SK-N-SH (cell line): ENCODE data around the gene VTN. TPM values are rescaled to one million over a fixed set of nuclear protein-coding genes. Genes with fewer than 3 reads are reported as not detected.

Experiments
- CTCF ChIA-PET: fragments of 300-600, 350-600 bp; formaldehyde crosslinking; extraction: SDS; loops from one replicate; lab custom pipeline; 2021; lab: Yijun Ruan, JAX
- POLR2A ChIA-PET: fragments of 350-600 bp; sonication (Branson Sonifier 250); formaldehyde crosslinking; extraction: SDS; loops from one replicate; lab custom pipeline; 2020; ENCODE audit warnings: antibody characterized with exemption, inconsistent platforms; lab: Yijun Ruan, JAX
- DNase-seq: peaks from one replicate; pipeline ENCODE4 v3.0.0; 2012
- H2AFZ ChIP-seq: fragments of 200-600 bp; sonication (generic); 2 replicates; pipeline ENCODE4 v1.8.1; 2016; ENCODE audit warnings: antibody characterized with exemption, mild to moderate bottlenecking, low read depth
- H3F3A ChIP-seq: fragments of 200-600 bp; sonication (generic); replicated peaks from 2 replicates; pipeline ENCODE3; 2016; ENCODE audit warnings: antibody characterized with exemption, mild to moderate bottlenecking; ENCODE audit not compliant: insufficient read depth
- H3K27ac ChIP-seq, 2 experiments: fragments of 200-500 bp in 1 of 2; fragments of 200-600 bp in 1 of 2; sonication (Bioruptor generic) in 1 of 2; sonication (generic), shearing (Covaris generic) in 1 of 2; 2 replicates each; pipeline versions ENCODE4 v1.5.1 to v1.6.1; 2014 to 2016; ENCODE audit warnings: low read depth in 2 of 2, inconsistent platforms in 1 of 2, low read length in 1 of 2, mild to moderate bottlenecking in 1 of 2, mixed read lengths in 1 of 2
- H3K27me3 ChIP-seq: fragments of 200-600 bp; sonication (generic), shearing (Covaris generic); 2 replicates; pipeline ENCODE4 v1.6.1; 2016; ENCODE audit warnings: mixed run types; ENCODE audit not compliant: insufficient read depth
- H3K36me3 ChIP-seq, 2 experiments: fragments of 200-500 bp in 1 of 2; fragments of 200-600 bp in 1 of 2; sonication (Bioruptor generic) in 1 of 2; sonication (generic) in 1 of 2; replicated peaks in 1 of 2; 2 replicates each; pipeline versions ENCODE3 to v1.5.1; 2014 to 2016; ENCODE audit warnings: low read length in 1 of 2, mild to moderate bottlenecking in 1 of 2; ENCODE audit not compliant: insufficient read depth in 2 of 2, control insufficient read depth in 1 of 2
- H3K4me1 ChIP-seq, 2 experiments: fragments of 200-500 bp in 1 of 2; fragments of 200-600 bp in 1 of 2; sonication (Bioruptor generic) in 1 of 2; sonication (generic), shearing (Covaris generic) in 1 of 2; 2 replicates each; pipeline versions ENCODE4 v1.5.1 to v1.6.1; 2014 to 2016; ENCODE audit warnings: low read depth in 1 of 2, low read length in 1 of 2, mixed run types in 1 of 2; ENCODE audit not compliant: insufficient read depth in 2 of 2, control insufficient read depth in 1 of 2
- H3K4me2 ChIP-seq: fragments of 200-600 bp; sonication (generic), shearing (Covaris generic); 2 replicates; pipeline ENCODE4 v1.6.1; 2017; ENCODE audit warnings: mixed run types
- H3K4me3 ChIP-seq, 2 experiments: fragments of 200-500 bp in 1 of 2; fragments of 200-600 bp in 1 of 2; sonication (Bioruptor generic) in 1 of 2; sonication (generic), shearing (Covaris generic) in 1 of 2; 2 replicates each; pipeline versions ENCODE4 v1.5.1 to v1.8.1; 2014 to 2016; ENCODE audit warnings: low read depth in 2 of 2, inconsistent platforms in 1 of 2, low read length in 1 of 2, mild to moderate bottlenecking in 1 of 2, mixed read lengths in 1 of 2, moderate library complexity in 1 of 2
- H3K79me2 ChIP-seq: fragments of 200-600 bp; sonication (generic); 2 replicates; pipeline ENCODE4 v1.8.1; 2017; ENCODE audit warnings: mild to moderate bottlenecking; ENCODE audit not compliant: insufficient read depth
- H3K9ac ChIP-seq: fragments of 200-600 bp; sonication (generic); 2 replicates; pipeline ENCODE4 v1.6.1; 2017; ENCODE audit warnings: mixed run types
- H3K9me2 ChIP-seq: fragments of 200-600 bp; sonication (generic); 2 replicates; pipeline ENCODE4 v1.6.1; 2017; ENCODE audit warnings: mixed run types
- H3K9me3 ChIP-seq: fragments of 200-600 bp; sonication (generic); 2 replicates; pipeline ENCODE4 v1.6.1; 2017; ENCODE audit warnings: mixed run types, mild to moderate bottlenecking, moderate library complexity
- H4K20me1 ChIP-seq: fragments of 200-600 bp; sonication (generic); 2 replicates; pipeline ENCODE4 v1.6.1; 2017; ENCODE audit warnings: mild to moderate bottlenecking, mixed run types; ENCODE audit not compliant: insufficient read depth
- CTCF ChIP-seq: fragments of 200-600 bp; sonication (generic); IDR thresholded peaks from 2 replicates; pipeline ENCODE4 v1.6.1; 2017; ENCODE audit warnings: antibody characterized with exemption, mild to moderate bottlenecking, moderate library complexity
- ELF1 ChIP-seq: IDR thresholded peaks from 2 replicates; pipeline ENCODE4 v1.4.0; 2012
- EZH2phosphoT487 ChIP-seq: fragments of 200-600 bp; sonication (generic); IDR thresholded peaks from 2 replicates; pipeline ENCODE4 v1.6.1; 2017; ENCODE audit warnings: low read depth, mixed run types, mild to moderate bottlenecking, antibody characterized with exemption, moderate library complexity, borderline replicate concordance
- FOSL2 ChIP-seq: IDR thresholded peaks from 2 replicates; pipeline ENCODE4 v1.4.0; 2012; ENCODE audit warnings: low read depth, mild to moderate bottlenecking, moderate library complexity, borderline replicate concordance
- FOXJ3 ChIP-seq: sonication (generic); formaldehyde crosslinking; IDR thresholded peaks from 2 replicates; pipeline ENCODE4 v1.5.1; 2020; ENCODE audit warnings: mild to moderate bottlenecking, missing genetic modification reagents
- FOXM1 ChIP-seq: IDR thresholded peaks from 2 replicates; pipeline ENCODE4 v1.4.0; 2012; ENCODE audit warnings: low read depth, mild to moderate bottlenecking
- GABPA ChIP-seq: IDR thresholded peaks from 2 replicates; pipeline ENCODE4 v1.4.0; 2012; ENCODE audit warnings: low read depth, mild to moderate bottlenecking
- GATA2 ChIP-seq: sonication (generic); formaldehyde crosslinking; IDR thresholded peaks from 2 replicates; pipeline ENCODE4 v1.5.0; 2020; ENCODE audit warnings: mild to moderate bottlenecking, missing genetic modification reagents
- MAX ChIP-seq: IDR thresholded peaks from 2 replicates; pipeline ENCODE4 v1.4.0; 2012; ENCODE audit warnings: low read depth
- MXI1 ChIP-seq: IDR thresholded peaks from 2 replicates; pipeline ENCODE4 v1.6.1; 2012; ENCODE audit warnings: mild to moderate bottlenecking, low read depth, low read length, improper control_type of control experiment
- POLR2AphosphoS5 ChIP-seq: IDR thresholded peaks from 2 replicates; pipeline ENCODE4 v1.6.1; 2012; ENCODE audit warnings: low read depth, low read length
- RAD21 ChIP-seq: IDR thresholded peaks from 2 replicates; pipeline ENCODE4 v1.6.1; 2012; ENCODE audit warnings: mild to moderate bottlenecking, low read length
- RCOR1 ChIP-seq: fragments of 150-350 bp; IDR thresholded peaks from 2 replicates; pipeline ENCODE4 v1.6.1; 2017; ENCODE audit warnings: antibody characterized with exemption, low read length
- RFX5 ChIP-seq: IDR thresholded peaks from 2 replicates; pipeline ENCODE4 v1.6.1; 2012; ENCODE audit warnings: mild to moderate bottlenecking, improper control_type of control experiment, low read length
- SMC3 ChIP-seq: IDR thresholded peaks from 2 replicates; pipeline ENCODE4 v1.6.1; 2012; ENCODE audit warnings: low read depth, low read length, improper control_type of control experiment
- TAF1 ChIP-seq: IDR thresholded peaks from 2 replicates; pipeline ENCODE4 v1.6.1; 2012; ENCODE audit warnings: low read depth, mild to moderate bottlenecking, low read length, moderate library complexity, borderline replicate concordance
- TCF12 ChIP-seq: IDR thresholded peaks from 2 replicates; pipeline ENCODE4 v1.4.0; 2012
- ZBTB33 ChIP-seq: IDR thresholded peaks from 2 replicates; pipeline ENCODE4 v1.4.0; 2012; ENCODE audit warnings: low read depth, borderline replicate concordance
- WGBS: methylation state at CpG from one replicate; pipeline ENCODE4 v1.1.6; 2017; ENCODE audit warnings: low lambda C conversion rate; 5-methylcytosine and 5-hydroxymethylcytosine counted together
- polyA plus RNA-seq, 3 experiments: library from polyadenylated mRNA; depleted of rRNA; stranded (reverse); fragments of >200 nt; gene quantifications; 2 replicates each; pipeline ENCODE4 v1.2.3, GENCODE V29; 2012
- TF ChIP-seq, protein P1 (sequence below): IDR thresholded peaks from 2 replicates; pipeline ENCODE4; 2012
- TF ChIP-seq, protein P2 (sequence below): IDR thresholded peaks from 2 replicates; pipeline ENCODE4 v1.6.1; 2012; ENCODE audit warnings: mild to moderate bottlenecking, low read depth, low read length, moderate library complexity

VTN gene
- polyA plus RNA-seq, 1 of the 3 experiments (the other 2 are of a cell fraction): 1.2 TPM

DNA sequence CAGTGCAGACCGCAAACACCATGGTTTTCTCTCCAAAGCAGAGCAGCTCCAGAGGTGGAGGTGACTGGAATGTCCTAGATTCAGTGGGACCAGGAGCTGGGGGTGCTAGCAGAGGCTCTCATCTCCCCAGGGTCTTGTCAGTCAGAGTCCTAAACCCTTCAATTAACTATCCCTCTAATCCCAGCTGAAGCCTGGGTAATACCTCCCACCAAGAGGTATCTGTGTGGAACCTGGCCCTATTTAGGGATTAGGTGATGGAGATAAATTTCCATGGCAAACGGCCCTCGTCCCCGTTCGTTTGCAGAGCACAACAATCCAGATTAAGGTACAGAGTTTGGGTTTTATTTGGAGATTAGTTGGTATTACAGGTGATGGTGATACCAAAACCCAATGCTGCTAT lies 6.9 kb downstream of the VTN start:
- Histone ChIP-seq H3K9me2 (no peaks in the 10 kb centered on the region), H3K36me3 (peaks cover 22 to 44% of the 10 kb centered on the region in 2 experiments), H3K79me2 (peaks cover 12% of the 10 kb centered on the region), H3K27ac (no peak overlapping the region), H4K20me1 (no peaks in the 10 kb centered on the region), H3K9me3 (no peaks in the 10 kb centered on the region), H3F3A (peaks cover 6% of the 10 kb centered on the region), H3K9ac (no peak overlapping the region), H3K27me3 (no peaks in the 10 kb centered on the region), H3K4me1 (peaks cover 4 to 5% of the 10 kb centered on the region in 2 experiments; a peak in 3 of 4 replicates), H2AFZ (no peak overlapping the region), H3K4me3 (no peak overlapping the region), H3K4me2 (no peak overlapping the region)
- 94% methylated on average over 5 of the region's 5 CpGs for WGBS
- TF ChIP-seq FOXJ3 (CRISPR knock-in tag): no peak
- TF ChIP-seq ZBTB33: no peak
- no peak for TF ChIP-seq CTCF
- TF ChIP-seq ELF1: no peak
- no peak for TF ChIP-seq GABPA
- no peak for TF ChIP-seq FOSL2
- TF ChIP-seq POLR2AphosphoS5: no peak
- no peak for TF ChIP-seq FOXM1
- TF ChIP-seq RCOR1: no peak
- no peak for TF ChIP-seq MXI1
- no peak for TF ChIP-seq GATA2 (CRISPR knock-in tag)
- TF ChIP-seq MAX: no peak
- TF ChIP-seq, protein P1, sequence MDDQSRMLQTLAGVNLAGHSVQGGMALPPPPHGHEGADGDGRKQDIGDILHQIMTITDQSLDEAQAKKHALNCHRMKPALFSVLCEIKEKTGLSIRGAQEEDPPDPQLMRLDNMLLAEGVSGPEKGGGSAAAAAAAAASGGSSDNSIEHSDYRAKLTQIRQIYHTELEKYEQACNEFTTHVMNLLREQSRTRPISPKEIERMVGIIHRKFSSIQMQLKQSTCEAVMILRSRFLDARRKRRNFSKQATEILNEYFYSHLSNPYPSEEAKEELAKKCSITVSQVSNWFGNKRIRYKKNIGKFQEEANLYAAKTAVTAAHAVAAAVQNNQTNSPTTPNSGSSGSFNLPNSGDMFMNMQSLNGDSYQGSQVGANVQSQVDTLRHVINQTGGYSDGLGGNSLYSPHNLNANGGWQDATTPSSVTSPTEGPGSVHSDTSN: no peak
- TF ChIP-seq, protein P2, sequence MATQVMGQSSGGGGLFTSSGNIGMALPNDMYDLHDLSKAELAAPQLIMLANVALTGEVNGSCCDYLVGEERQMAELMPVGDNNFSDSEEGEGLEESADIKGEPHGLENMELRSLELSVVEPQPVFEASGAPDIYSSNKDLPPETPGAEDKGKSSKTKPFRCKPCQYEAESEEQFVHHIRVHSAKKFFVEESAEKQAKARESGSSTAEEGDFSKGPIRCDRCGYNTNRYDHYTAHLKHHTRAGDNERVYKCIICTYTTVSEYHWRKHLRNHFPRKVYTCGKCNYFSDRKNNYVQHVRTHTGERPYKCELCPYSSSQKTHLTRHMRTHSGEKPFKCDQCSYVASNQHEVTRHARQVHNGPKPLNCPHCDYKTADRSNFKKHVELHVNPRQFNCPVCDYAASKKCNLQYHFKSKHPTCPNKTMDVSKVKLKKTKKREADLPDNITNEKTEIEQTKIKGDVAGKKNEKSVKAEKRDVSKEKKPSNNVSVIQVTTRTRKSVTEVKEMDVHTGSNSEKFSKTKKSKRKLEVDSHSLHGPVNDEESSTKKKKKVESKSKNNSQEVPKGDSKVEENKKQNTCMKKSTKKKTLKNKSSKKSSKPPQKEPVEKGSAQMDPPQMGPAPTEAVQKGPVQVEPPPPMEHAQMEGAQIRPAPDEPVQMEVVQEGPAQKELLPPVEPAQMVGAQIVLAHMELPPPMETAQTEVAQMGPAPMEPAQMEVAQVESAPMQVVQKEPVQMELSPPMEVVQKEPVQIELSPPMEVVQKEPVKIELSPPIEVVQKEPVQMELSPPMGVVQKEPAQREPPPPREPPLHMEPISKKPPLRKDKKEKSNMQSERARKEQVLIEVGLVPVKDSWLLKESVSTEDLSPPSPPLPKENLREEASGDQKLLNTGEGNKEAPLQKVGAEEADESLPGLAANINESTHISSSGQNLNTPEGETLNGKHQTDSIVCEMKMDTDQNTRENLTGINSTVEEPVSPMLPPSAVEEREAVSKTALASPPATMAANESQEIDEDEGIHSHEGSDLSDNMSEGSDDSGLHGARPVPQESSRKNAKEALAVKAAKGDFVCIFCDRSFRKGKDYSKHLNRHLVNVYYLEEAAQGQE: no peak
- no peak for TF ChIP-seq TAF1
- TF ChIP-seq SMC3: no peak
- TF ChIP-seq TCF12: no peak
- no peak for TF ChIP-seq RFX5
- TF ChIP-seq RAD21: no peak
- TF ChIP-seq EZH2phosphoT487: no peak
- no peak for DNase-seq
- CTCF ChIA-PET: no interaction called here
- POLR2A ChIA-PET: no interaction called here
